ENCODE data around the gene RNF169.

RNF169 gene

GRCh38 chr11:74838188-74838587 is 89.5 kb downstream of the RNF169 start:
- Histone ChIP-seq H3K27me3 (ENCODE audit: control insufficient read depth in 1 of 2, insufficient read depth in 2 of 2, low read length in 2 of 2) (no peaks in the 10 kb centered on the region), H3K36me3 (ENCODE audit: insufficient read depth, low read length) (peaks cover 45% of the 10 kb centered on the region), H3K4me3 (ENCODE audit: low read depth in 1 of 2, low read length in 2 of 2) (no peak overlapping the region), H3K27ac (ENCODE audit: low read depth, low read length) (no peak overlapping the region), H3K9ac (ENCODE audit: low read length) (no peak overlapping the region), H3K9me3 (ENCODE audit: low read length) (no peaks in the 10 kb centered on the region), H3K4me1 (ENCODE audit: insufficient read depth, low read length) (peaks cover 14% of the 10 kb centered on the region)

- H3K9ac ChIP-seq (ENCODE audit: low read length): no peak overlapping the region
- H3K4me1 ChIP-seq (ENCODE audit: insufficient read depth, low read length): peaks cover 7% of the 10 kb centered on the region
- peaks cover 58% of the 10 kb centered on the region for H3K36me3 ChIP-seq (ENCODE audit: insufficient read depth, low read length)
- no peak overlapping the region for H3K4me3 ChIP-seq (ENCODE audit: low read depth in 1 of 2, low read length in 2 of 2)
- no peaks in the 10 kb centered on the region for H3K9me3 ChIP-seq (ENCODE audit: low read length)
- no peak overlapping the region for H3K27ac ChIP-seq (ENCODE audit: low read depth, low read length)
- no peaks in the 10 kb centered on the region for H3K27me3 ChIP-seq (ENCODE audit: control insufficient read depth in 1 of 2, insufficient read depth in 2 of 2, low read length in 2 of 2)
Measured at GRCh38 chr11:74839446-74839845, 90.8 kb downstream of the RNF169 start.

GRCh38 chr11:74839971-74840370 is 91.3 kb downstream of the RNF169 start:
- Histone ChIP-seq H3K27me3 (ENCODE audit: control insufficient read depth in 1 of 2, insufficient read depth in 2 of 2, low read length in 2 of 2) (no peaks in the 10 kb centered on the region), H3K4me1 (ENCODE audit: insufficient read depth, low read length) (peaks cover 7% of the 10 kb centered on the region), H3K36me3 (ENCODE audit: insufficient read depth, low read length) (peaks cover 63% of the 10 kb centered on the region), H3K9me3 (ENCODE audit: low read length) (no peaks in the 10 kb centered on the region), H3K27ac (ENCODE audit: low read depth, low read length) (no peak overlapping the region), H3K4me3 (ENCODE audit: low read depth in 1 of 2, low read length in 2 of 2) (no peak overlapping the region), H3K9ac (ENCODE audit: low read length) (no peak overlapping the region)

GRCh38 chr11:74840486-74840885 is 91.8 kb downstream of the RNF169 start:
- H3K9ac ChIP-seq (ENCODE audit: low read length): no peak overlapping the region
- H3K27me3 ChIP-seq (ENCODE audit: control insufficient read depth in 1 of 2, insufficient read depth in 2 of 2, low read length in 2 of 2): no peaks in the 10 kb centered on the region
- no peak overlapping the region for H3K27ac ChIP-seq (ENCODE audit: low read depth, low read length)
- peaks cover 7% of the 10 kb centered on the region for H3K4me1 ChIP-seq (ENCODE audit: insufficient read depth, low read length)
- no peak overlapping the region for H3K4me3 ChIP-seq (ENCODE audit: low read depth in 1 of 2, low read length in 2 of 2)
- no peaks in the 10 kb centered on the region for H3K9me3 ChIP-seq (ENCODE audit: low read length)
- peaks cover 63% of the 10 kb centered on the region for H3K36me3 ChIP-seq (ENCODE audit: insufficient read depth, low read length)

- Histone ChIP-seq H3K4me3 (ENCODE audit: low read depth in 1 of 2, low read length in 2 of 2) (no peak overlapping the region), H3K27me3 (ENCODE audit: control insufficient read depth in 1 of 2, insufficient read depth in 2 of 2, low read length in 2 of 2) (no peaks in the 10 kb centered on the region), H3K27ac (ENCODE audit: low read depth, low read length) (no peak overlapping the region), H3K9me3 (ENCODE audit: low read length) (no peaks in the 10 kb centered on the region), H3K4me1 (ENCODE audit: insufficient read depth, low read length) (peaks cover 7% of the 10 kb centered on the region), H3K9ac (ENCODE audit: low read length) (no peak overlapping the region), H3K36me3 (ENCODE audit: insufficient read depth, low read length) (peaks cover 49% of the 10 kb centered on the region)
Measured at GRCh38 chr11:74842967-74843366, 94.3 kb downstream of the RNF169 start.

GRCh38 chr11:74844072-74844471 is 95.4 kb downstream of the RNF169 start:
- no peak overlapping the region for H3K4me3 ChIP-seq (ENCODE audit: low read depth in 1 of 2, low read length in 2 of 2)
- no peaks in the 10 kb centered on the region for H3K9me3 ChIP-seq (ENCODE audit: low read length)
- no peak overlapping the region for H3K27ac ChIP-seq (ENCODE audit: low read depth, low read length)
- H3K27me3 ChIP-seq (ENCODE audit: control insufficient read depth in 1 of 2, insufficient read depth in 2 of 2, low read length in 2 of 2): no peaks in the 10 kb centered on the region
- no peak overlapping the region for H3K9ac ChIP-seq (ENCODE audit: low read length)
- H3K36me3 ChIP-seq (ENCODE audit: insufficient read depth, low read length): peaks cover 47% of the 10 kb centered on the region
- H3K4me1 ChIP-seq (ENCODE audit: insufficient read depth, low read length): peaks cover 7% of the 10 kb centered on the region

GRCh38 chr11:74844865-74845264 is 96.2 kb downstream of the RNF169 start:
- no peak overlapping the region for H3K4me3 ChIP-seq (ENCODE audit: low read depth in 1 of 2, low read length in 2 of 2)
- H3K36me3 ChIP-seq (ENCODE audit: insufficient read depth, low read length): peaks cover 47% of the 10 kb centered on the region
- H3K9ac ChIP-seq (ENCODE audit: low read length): no peak overlapping the region
- peaks cover 7% of the 10 kb centered on the region for H3K4me1 ChIP-seq (ENCODE audit: insufficient read depth, low read length)
- no peak overlapping the region for H3K27ac ChIP-seq (ENCODE audit: low read depth, low read length)
- no peaks in the 10 kb centered on the region for H3K9me3 ChIP-seq (ENCODE audit: low read length)
- H3K27me3 ChIP-seq (ENCODE audit: control insufficient read depth in 1 of 2, insufficient read depth in 2 of 2, low read length in 2 of 2): no peaks in the 10 kb centered on the region

- Histone ChIP-seq H3K36me3 (ENCODE audit: insufficient read depth, low read length) (peaks cover 54% of the 10 kb centered on the region), H3K4me3 (ENCODE audit: low read depth in 1 of 2, low read length in 2 of 2) (no peak overlapping the region), H3K27me3 (ENCODE audit: control insufficient read depth in 1 of 2, insufficient read depth in 2 of 2, low read length in 2 of 2) (no peaks in the 10 kb centered on the region), H3K9ac (ENCODE audit: low read length) (no peak overlapping the region), H3K9me3 (ENCODE audit: low read length) (no peaks in the 10 kb centered on the region), H3K4me1 (ENCODE audit: insufficient read depth, low read length) (peaks cover 7% of the 10 kb centered on the region), H3K27ac (ENCODE audit: low read depth, low read length) (no peak overlapping the region)
Measured at GRCh38 chr11:74845978-74846517, 97.4 kb downstream of the RNF169 start.

GRCh38 chr11:74846770-74847169 is 98.1 kb downstream of the RNF169 start:
- H3K27me3 ChIP-seq (ENCODE audit: control insufficient read depth in 1 of 2, insufficient read depth in 2 of 2, low read length in 2 of 2): no peaks in the 10 kb centered on the region
- H3K36me3 ChIP-seq (ENCODE audit: insufficient read depth, low read length): peaks cover 57% of the 10 kb centered on the region
- H3K27ac ChIP-seq (ENCODE audit: low read depth, low read length): no peak overlapping the region
- H3K9me3 ChIP-seq (ENCODE audit: low read length): no peaks in the 10 kb centered on the region
- no peak overlapping the region for H3K9ac ChIP-seq (ENCODE audit: low read length)
- H3K4me3 ChIP-seq (ENCODE audit: low read depth in 1 of 2, low read length in 2 of 2): no peak overlapping the region
- peaks cover 7% of the 10 kb centered on the region for H3K4me1 ChIP-seq (ENCODE audit: insufficient read depth, low read length)

GRCh38 chr11:74847395-74847794 is 98.7 kb downstream of the RNF169 start:
- Histone ChIP-seq H3K4me3 (ENCODE audit: low read depth in 1 of 2, low read length in 2 of 2) (no peak overlapping the region), H3K4me1 (ENCODE audit: insufficient read depth, low read length) (peaks cover under 1% of the 10 kb centered on the region), H3K27me3 (ENCODE audit: control insufficient read depth in 1 of 2, insufficient read depth in 2 of 2, low read length in 2 of 2) (no peaks in the 10 kb centered on the region), H3K9ac (ENCODE audit: low read length) (no peak overlapping the region), H3K36me3 (ENCODE audit: insufficient read depth, low read length) (peaks cover 57% of the 10 kb centered on the region), H3K27ac (ENCODE audit: low read depth, low read length) (no peak overlapping the region), H3K9me3 (ENCODE audit: low read length) (no peaks in the 10 kb centered on the region)

- peaks cover 62% of the 10 kb centered on the region for H3K36me3 ChIP-seq (ENCODE audit: insufficient read depth, low read length)
- H3K27ac ChIP-seq (ENCODE audit: low read depth, low read length): no peak overlapping the region
- H3K4me3 ChIP-seq (ENCODE audit: low read depth in 1 of 2, low read length in 2 of 2): no peak overlapping the region
- H3K9me3 ChIP-seq (ENCODE audit: low read length): no peaks in the 10 kb centered on the region
- H3K9ac ChIP-seq (ENCODE audit: low read length): no peak overlapping the region
- H3K27me3 ChIP-seq (ENCODE audit: control insufficient read depth in 1 of 2, insufficient read depth in 2 of 2, low read length in 2 of 2): no peaks in the 10 kb centered on the region
- H3K4me1 ChIP-seq (ENCODE audit: insufficient read depth, low read length): no peaks in the 10 kb centered on the region
Measured at GRCh38 chr11:74847895-74848294, 99.2 kb downstream of the RNF169 start.

- H3K27me3 ChIP-seq (ENCODE audit: control insufficient read depth in 1 of 2, insufficient read depth in 2 of 2, low read length in 2 of 2): no peaks in the 10 kb centered on the region
- no peak overlapping the region for H3K27ac ChIP-seq (ENCODE audit: low read depth, low read length)
- no peak overlapping the region for H3K4me3 ChIP-seq (ENCODE audit: low read depth in 1 of 2, low read length in 2 of 2)
- no peak overlapping the region for H3K9ac ChIP-seq (ENCODE audit: low read length)
- no peaks in the 10 kb centered on the region for H3K4me1 ChIP-seq (ENCODE audit: insufficient read depth, low read length)
- no peaks in the 10 kb centered on the region for H3K9me3 ChIP-seq (ENCODE audit: low read length)
- peaks cover 47% of the 10 kb centered on the region for H3K36me3 ChIP-seq (ENCODE audit: insufficient read depth, low read length)
Measured at GRCh38 chr11:74849525-74850391, 101.1 kb downstream of the RNF169 start.
